Calu3 (cell line): ENCODE measurements around the gene TSPAN13. TPM values are rescaled to one million over a fixed set of nuclear protein-coding genes. Genes with fewer than 3 reads are reported as not detected.
A peak's percentile ranks its signal among the peaks of the same experiment; 100 is the strongest.

Experiments used
- BruUV-seq: library from RNA; stranded (reverse); fragments of 400-500 nt; replicated peaks from 2 replicates; lab custom pipeline; 2021; lab: Mats Ljungman, UMichigan
- CTCF ChIA-PET: fragments of 300-600 bp; sonication (Branson Sonifier 250); formaldehyde crosslinking; loops from one replicate; lab custom pipeline; 2022; ENCODE audit warnings: antibody characterized with exemption; lab: Charles Lee
- DNase-seq: peaks from one replicate; pipeline ENCODE4 v3.0.0; 2022
- H3K27ac Mint-ChIP-seq: one replicate; pipeline ENCODE4 v1.8.0; 2022; ENCODE audit warnings: mixed read lengths; ENCODE audit not compliant: unreplicated experiment
- H3K27me3 Mint-ChIP-seq: one replicate; pipeline ENCODE4 v1.8.0; 2022; ENCODE audit warnings: mixed read lengths; ENCODE audit not compliant: unreplicated experiment
- H3K36me3 Mint-ChIP-seq: one replicate; pipeline ENCODE4 v1.8.0; 2022; ENCODE audit warnings: mild to moderate bottlenecking, moderate library complexity, mixed read lengths; ENCODE audit not compliant: insufficient read depth, unreplicated experiment
- H3K4me1 Mint-ChIP-seq: one replicate; pipeline ENCODE4 v1.8.0; 2022; ENCODE audit warnings: mild to moderate bottlenecking, low read depth, mixed read lengths; ENCODE audit not compliant: unreplicated experiment
- H3K4me3 Mint-ChIP-seq: one replicate; pipeline ENCODE4 v1.8.0; 2022; ENCODE audit warnings: mild to moderate bottlenecking, low read depth, moderate library complexity, mixed read lengths; ENCODE audit not compliant: unreplicated experiment
- H3K9me3 Mint-ChIP-seq: one replicate; pipeline ENCODE4 v1.8.0; 2022; ENCODE audit warnings: low read depth, mixed read lengths; ENCODE audit not compliant: unreplicated experiment
- CTCF ChIP-seq: fragments of 200-600 bp; IDR thresholded peaks from one replicate; pipeline ENCODE4 v1.8.0; 2022; ENCODE audit warnings: antibody characterized with exemption; ENCODE audit not compliant: unreplicated experiment
- intact Hi-C: fragments of 100-400 bp; cut with micrococcal nuclease; formaldehyde crosslinking; loops from one replicate; pipeline ENCODE4 v1.10.0; 2022; ENCODE audit not compliant: unreplicated experiment
- total RNA-seq: library from RNA; stranded (reverse); gene quantifications from 2 replicates; pipeline ENCODE4 v1.2.3, GENCODE V29; 2022

TSPAN13 gene
- total RNA-seq, 1 experiment from 2014 or later = 148 TPM

DNA sequence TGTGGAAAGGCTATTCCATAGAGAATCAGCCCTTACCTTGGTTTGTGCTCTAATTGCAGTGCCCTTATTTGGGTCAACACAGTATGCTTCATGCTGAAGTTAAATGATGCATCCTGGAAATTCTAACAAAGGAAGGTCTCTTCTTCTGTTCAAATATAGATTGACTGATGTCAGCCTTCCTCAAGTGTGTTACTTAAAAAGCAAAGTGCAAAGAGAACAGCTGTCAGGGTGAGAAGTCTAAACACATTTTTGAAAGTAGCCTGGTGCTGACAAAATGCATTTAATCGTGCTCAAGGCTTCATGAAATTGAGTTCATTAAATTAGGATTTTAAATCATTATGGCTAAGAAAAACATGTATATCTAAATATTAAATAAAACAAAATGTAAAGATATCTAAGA, 31.8 kb downstream of the TSPAN13 start:
- CTCF ChIA-PET = no interaction called here
- H3K4me1 Mint-ChIP-seq = peaks cover 31% of the 10 kb centered on the region
- no peak for TF ChIP-seq CTCF
- H3K4me3 Mint-ChIP-seq = no peak overlapping the region
- no TSS peak for BruUV-seq
- H3K27me3 Mint-ChIP-seq = no peaks in the 10 kb centered on the region
- no peak for DNase-seq
- intact Hi-C loops = loop anchor here (5.0 kb wide), 1 partner anchor 88 kb away; no protein-coding TSS in a partner anchor
- H3K9me3 Mint-ChIP-seq = no peaks in the 10 kb centered on the region
- H3K36me3 Mint-ChIP-seq = peaks cover 6% of the 10 kb centered on the region
- peak overlapping the region; percentile 29 for H3K27ac Mint-ChIP-seq

- H3K27me3 Mint-ChIP-seq = no peaks in the 10 kb centered on the region
- CTCF ChIA-PET = interaction anchor here (0.5 to 2.3 kb wide), 7 partner anchors 16 to 132 kb away, joined by 3 to 9 read pairs (median 4); partner anchors contain the start of gene TSPAN13
- no peak for DNase-seq
- peaks cover 31% of the 10 kb centered on the region for H3K4me1 Mint-ChIP-seq
- intact Hi-C loops = loop anchor here (5.0 kb wide), 1 partner anchor 89 kb away; no protein-coding TSS in a partner anchor
- H3K9me3 Mint-ChIP-seq = no peaks in the 10 kb centered on the region
- TF ChIP-seq CTCF = no peak
- H3K4me3 Mint-ChIP-seq = no peak overlapping the region
- BruUV-seq = no TSS peak
- peaks cover 6% of the 10 kb centered on the region for H3K36me3 Mint-ChIP-seq
- H3K27ac Mint-ChIP-seq = peak overlapping the region; percentile 29
Measured at GRCh38 chr7:16785846-16786245, 32.3 kb downstream of the TSPAN13 start.

- CTCF ChIA-PET = interaction anchor here (0.5 to 2.3 kb wide), 9 partner anchors 12 to 132 kb away, joined by 3 to 9 read pairs (median 4); partner anchors contain the start of gene TSPAN13
- no peak for TF ChIP-seq CTCF
- intact Hi-C loops = loop anchor here (5.0 kb wide), 1 partner anchor 89 kb away; no protein-coding TSS in a partner anchor
- H3K4me3 Mint-ChIP-seq = no peak overlapping the region
- H3K9me3 Mint-ChIP-seq = no peaks in the 10 kb centered on the region
- H3K27me3 Mint-ChIP-seq = no peaks in the 10 kb centered on the region
- H3K4me1 Mint-ChIP-seq = peaks cover 34% of the 10 kb centered on the region
- peak overlapping the region; percentile 29 for H3K27ac Mint-ChIP-seq
- no peak for DNase-seq
- peaks cover 11% of the 10 kb centered on the region for H3K36me3 Mint-ChIP-seq
- no TSS peak for BruUV-seq
Measured at GRCh38 chr7:16786257-16786656, 32.7 kb downstream of the TSPAN13 start.

DNA sequence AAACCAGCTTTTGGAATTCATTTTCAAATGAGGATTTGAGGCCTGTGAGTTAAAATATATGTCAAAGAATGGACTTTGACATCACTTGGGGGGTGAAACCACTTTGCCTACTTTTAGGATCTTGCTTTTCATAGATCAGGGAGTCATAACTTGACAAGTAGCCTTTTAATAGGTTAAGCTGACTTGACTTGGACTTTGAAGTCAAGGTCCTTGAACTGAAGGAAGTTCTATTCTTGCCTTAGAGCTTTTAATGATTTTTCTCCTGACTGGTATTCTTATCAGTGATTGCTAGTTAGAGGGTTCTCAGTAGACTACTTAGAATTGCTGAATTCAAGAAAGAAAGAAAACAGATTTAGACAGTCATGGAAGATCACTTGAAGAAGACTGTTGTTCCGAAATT, 33.6 kb downstream of the TSPAN13 start:
- no TSS peak for BruUV-seq
- Mint-ChIP-seq H3K36me3 (peaks cover 19% of the 10 kb centered on the region), H3K9me3 (no peaks in the 10 kb centered on the region), H3K27ac (peak overlapping the region; percentile 8), H3K4me3 (no peak overlapping the region), H3K4me1 (peaks cover 42% of the 10 kb centered on the region), H3K27me3 (no peaks in the 10 kb centered on the region)
- TF ChIP-seq CTCF = no peak
- CTCF ChIA-PET = interaction anchor here (1.2 to 2.3 kb wide), 5 partner anchors 13 to 103 kb away, joined by 3 to 9 read pairs (median 6); partner anchors contain the start of gene TSPAN13
- no peak for DNase-seq
- intact Hi-C loops = loop anchor here (5.0 kb wide), 1 partner anchor 90 kb away; no protein-coding TSS in a partner anchor
